Thoracic aorta (tissue), 2 donors: ENCODE measurements around the gene PLP2. TPM values are rescaled to one million over a fixed set of nuclear protein-coding genes. Genes with fewer than 3 reads are reported as not detected.
"Not testable (repeated sequence)": the region's sequence is repeated elsewhere in the genome, so short reads cannot be mapped to it uniquely, and the experiment has no call there.

Experiments used
- ATAC-seq: fragments of 150-250 bp; one replicate; pipeline ENCODE4 v1.8.0; 2017; ENCODE audit warnings: low read depth; ENCODE audit not compliant: insufficient number of reproducible peaks, low FRiP score
- DNase-seq: peaks from one replicate; pipeline ENCODE4 v3.0.0-alpha.2; 2020; ENCODE audit warnings: low spot score
- H3K27ac ChIP-seq, 2 donors: fragments of 200-600 bp; sonication (generic); 1 replicate in 1 of 2; 2 replicates in 1 of 2; pipeline ENCODE4 v1.5.1; 2016; ENCODE audit warnings: mild to moderate bottlenecking in 2 of 2, moderate library complexity in 2 of 2
- H3K27me3 ChIP-seq: fragments of 200-600 bp; sonication (generic); replicated peaks from 2 replicates; pipeline ENCODE4 v1.6.0; 2016; ENCODE audit warnings: mild to moderate bottlenecking; ENCODE audit not compliant: insufficient read depth
- H3K36me3 ChIP-seq: fragments of 200-600 bp; sonication (generic); one replicate; pipeline ENCODE4 v1.5.1; 2016
- H3K4me1 ChIP-seq, 2 donors: fragments of 200-600 bp; sonication (generic); 1 replicate in 1 of 2; 2 replicates in 1 of 2; pipeline versions ENCODE4 v1.5.1 to v1.6.0; 2016; ENCODE audit warnings: low read depth in 2 of 2, mild to moderate bottlenecking in 1 of 2; ENCODE audit not compliant: control insufficient read depth in 1 of 2
- H3K4me3 ChIP-seq: fragments of 200-600 bp; sonication (generic); 2 replicates; pipeline ENCODE4 v1.5.1; 2016; ENCODE audit warnings: mild to moderate bottlenecking
- H3K9me3 ChIP-seq: fragments of 200-600 bp; sonication (generic); 2 replicates; pipeline ENCODE4 v1.5.1; 2016
- CTCF ChIP-seq: fragments of 200-600 bp; sonication (generic); IDR thresholded peaks from one replicate; pipeline ENCODE4 v1.5.1; 2019; ENCODE audit warnings: antibody characterized with exemption
- total RNA-seq, 2 donors: library from RNA; depleted of rRNA; stranded (reverse); fragments of >200 nt; gene quantifications; one replicate each; pipeline versions ENCODE4 v1.1.0 to v1.2.3, GENCODE V29; 2016

Gene PLP2
- total RNA-seq, 2 donors from 2014 or later, result 90.2 to 101 TPM

GRCh38 chrX:49165901-49166881 lies 5.5 kb upstream of the PLP2 start:
- Histone ChIP-seq H3K9me3 (no peaks in the 10 kb centered on the region), H3K27me3 (no peaks in the 10 kb centered on the region), H3K4me3 (peak overlapping the region; percentile 72), H3K4me1 (peaks cover 5 to 11% of the 10 kb centered on the region in 2 donors), H3K36me3 (no peaks in the 10 kb centered on the region), H3K27ac (peak overlapping the region; percentile 85 to 93)
- TF ChIP-seq CTCF, result no peak
- ATAC-seq (no peak), DNase-seq (no peak)

GRCh38 chrX:49166914-49167739 lies 4.6 kb upstream of the PLP2 start:
- ATAC-seq (peak; percentile 25), DNase-seq (peak; percentile 47)
- H3K36me3 ChIP-seq, result no peaks in the 10 kb centered on the region
- H3K4me1 ChIP-seq, result peaks cover 5 to 11% of the 10 kb centered on the region in 2 donors
- no peaks in the 10 kb centered on the region for H3K27me3 ChIP-seq
- no peak for TF ChIP-seq CTCF
- no peaks in the 10 kb centered on the region for H3K9me3 ChIP-seq
- H3K27ac ChIP-seq, result peak overlapping the region; percentile 85 to 93
- peak overlapping the region; percentile 72 for H3K4me3 ChIP-seq

DNA sequence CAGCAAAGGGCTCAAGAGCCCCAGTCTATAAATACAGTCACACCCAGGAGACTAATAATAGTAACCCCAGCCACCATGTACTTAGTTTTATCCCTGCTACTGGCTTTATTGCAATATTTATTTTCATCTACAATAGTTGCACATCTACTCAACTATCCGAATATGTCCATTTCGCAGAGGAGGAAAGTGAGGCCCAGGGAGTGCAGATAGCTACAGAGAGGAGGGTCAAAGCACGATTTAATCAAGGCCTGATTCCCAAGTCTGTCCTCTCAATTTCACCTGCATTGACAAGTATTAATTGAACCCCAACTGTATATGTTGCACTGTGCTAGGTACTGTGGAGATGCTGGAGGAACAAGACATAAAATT lies 4.0 kb upstream of the PLP2 start:
- DNase-seq, result no peak
- Histone ChIP-seq H3K4me3 (peak overlapping the region; percentile 72), H3K27me3 (no peaks in the 10 kb centered on the region), H3K36me3 (no peaks in the 10 kb centered on the region), H3K9me3 (no peaks in the 10 kb centered on the region), H3K27ac (peak overlapping the region; percentile 85 to 93), H3K4me1 (peaks cover 5 to 11% of the 10 kb centered on the region in 2 donors)
- ATAC-seq, result no peak
- no peak for TF ChIP-seq CTCF

DNA sequence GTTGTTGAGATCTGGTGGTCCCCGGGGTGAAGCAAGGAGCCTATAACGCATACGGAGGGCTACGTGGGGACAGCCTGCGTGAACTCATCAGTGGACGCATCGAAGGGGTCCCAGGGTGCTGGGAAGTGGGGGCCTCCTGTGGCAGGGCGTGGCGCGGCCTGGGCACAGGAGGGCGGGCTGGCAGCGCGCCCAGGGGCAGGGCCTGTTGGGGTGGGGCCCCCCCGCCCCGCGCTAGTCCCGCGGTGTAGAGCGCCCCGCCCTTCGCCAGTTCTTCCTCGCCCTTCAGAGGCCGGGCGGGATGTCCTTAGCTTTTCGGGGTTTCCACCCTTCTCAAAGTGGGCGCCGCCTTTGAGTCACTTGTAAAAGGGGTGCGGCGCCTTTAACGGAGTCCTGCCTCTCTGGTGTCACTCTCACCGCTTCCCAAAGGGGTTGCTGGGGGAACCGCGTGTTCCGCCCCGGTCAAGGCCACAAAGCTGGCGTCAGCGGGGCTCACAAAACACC lies 632 bp downstream of the PLP2 start:
- Histone ChIP-seq H3K4me3 (peak overlapping the region; percentile 87), H3K27ac (peak overlapping the region; percentile 92 to 96), H3K27me3 (no peaks in the 10 kb centered on the region), H3K36me3 (peaks cover 9% of the 10 kb centered on the region), H3K4me1 (peaks cover 5 to 36% of the 10 kb centered on the region in 2 donors), H3K9me3 (no peaks in the 10 kb centered on the region)
- ATAC-seq (peak; percentile 51), DNase-seq (no peak)
- no peak for TF ChIP-seq CTCF

- not testable (repeated sequence) for H3K9me3 ChIP-seq, H3K36me3 ChIP-seq, H3K27me3 ChIP-seq, DNase-seq, ATAC-seq
- H3K27ac ChIP-seq, result peak overlapping the region in 1 of 2 donors; percentile 96
- H3K4me3 ChIP-seq, result peak overlapping the region; percentile 87
- peaks cover 0 to 26% of the 10 kb centered on the region in 2 donors for H3K4me1 ChIP-seq
Observed at GRCh38 chrX:49173544-49173943, 1.8 kb downstream of the PLP2 start.
